GM19239 (cell line): ENCODE data around the gene DNAJA2.

Experiments
- DNase-seq: peaks from one replicate; pipeline ENCODE4 v3.0.0; 2011; ENCODE audit warnings: low spot score; ENCODE audit not compliant: insufficient read length
- FAIRE-seq: peaks from 2 replicates; lab custom pipeline; 2011; peaks lifted over from hg19 to GRCh38; lab: Jason Lieb, UNC

Gene DNAJA2

GRCh38 chr16:46907061-46907774 is 66.3 kb downstream of the DNAJA2 start:
- FAIRE-seq, result no peak
- no peak for DNase-seq

GRCh38 chr16:46906360-46907060 is 67.0 kb downstream of the DNAJA2 start:
- DNase-seq (no peak), FAIRE-seq (no peak)
